GM18868 (cell line): ENCODE results near the gene PRPF6.
A peak's percentile ranks its signal among the peaks of the same experiment; 100 is the strongest.

Experiments used
- ATAC-seq: cut with Tn5 transposase; IDR thresholded peaks from one replicate; pipeline ENCODE4 v1.9.1; 2021; ENCODE audit warnings: mild to moderate bottlenecking, moderate library complexity; ENCODE audit not compliant: unreplicated experiment

PRPF6 gene, protein sequence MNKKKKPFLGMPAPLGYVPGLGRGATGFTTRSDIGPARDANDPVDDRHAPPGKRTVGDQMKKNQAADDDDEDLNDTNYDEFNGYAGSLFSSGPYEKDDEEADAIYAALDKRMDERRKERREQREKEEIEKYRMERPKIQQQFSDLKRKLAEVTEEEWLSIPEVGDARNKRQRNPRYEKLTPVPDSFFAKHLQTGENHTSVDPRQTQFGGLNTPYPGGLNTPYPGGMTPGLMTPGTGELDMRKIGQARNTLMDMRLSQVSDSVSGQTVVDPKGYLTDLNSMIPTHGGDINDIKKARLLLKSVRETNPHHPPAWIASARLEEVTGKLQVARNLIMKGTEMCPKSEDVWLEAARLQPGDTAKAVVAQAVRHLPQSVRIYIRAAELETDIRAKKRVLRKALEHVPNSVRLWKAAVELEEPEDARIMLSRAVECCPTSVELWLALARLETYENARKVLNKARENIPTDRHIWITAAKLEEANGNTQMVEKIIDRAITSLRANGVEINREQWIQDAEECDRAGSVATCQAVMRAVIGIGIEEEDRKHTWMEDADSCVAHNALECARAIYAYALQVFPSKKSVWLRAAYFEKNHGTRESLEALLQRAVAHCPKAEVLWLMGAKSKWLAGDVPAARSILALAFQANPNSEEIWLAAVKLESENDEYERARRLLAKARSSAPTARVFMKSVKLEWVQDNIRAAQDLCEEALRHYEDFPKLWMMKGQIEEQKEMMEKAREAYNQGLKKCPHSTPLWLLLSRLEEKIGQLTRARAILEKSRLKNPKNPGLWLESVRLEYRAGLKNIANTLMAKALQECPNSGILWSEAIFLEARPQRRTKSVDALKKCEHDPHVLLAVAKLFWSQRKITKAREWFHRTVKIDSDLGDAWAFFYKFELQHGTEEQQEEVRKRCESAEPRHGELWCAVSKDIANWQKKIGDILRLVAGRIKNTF

GRCh38 chr20:63980806-63981728 lies at the start of gene PRPF6:
TSS of gene PRPF6 (plus strand) at chr20:63981132. CDS start at chr20:63981246, 114 bp downstream.
- ATAC-seq, result peak; percentile 45

GRCh38 chr20:63931735-63932134 lies 49.2 kb upstream of the PRPF6 start:
- no peak for ATAC-seq

- no peak for ATAC-seq
Measured at GRCh38 chr20:63932606-63933160, 48.2 kb upstream of the PRPF6 start.

DNA sequence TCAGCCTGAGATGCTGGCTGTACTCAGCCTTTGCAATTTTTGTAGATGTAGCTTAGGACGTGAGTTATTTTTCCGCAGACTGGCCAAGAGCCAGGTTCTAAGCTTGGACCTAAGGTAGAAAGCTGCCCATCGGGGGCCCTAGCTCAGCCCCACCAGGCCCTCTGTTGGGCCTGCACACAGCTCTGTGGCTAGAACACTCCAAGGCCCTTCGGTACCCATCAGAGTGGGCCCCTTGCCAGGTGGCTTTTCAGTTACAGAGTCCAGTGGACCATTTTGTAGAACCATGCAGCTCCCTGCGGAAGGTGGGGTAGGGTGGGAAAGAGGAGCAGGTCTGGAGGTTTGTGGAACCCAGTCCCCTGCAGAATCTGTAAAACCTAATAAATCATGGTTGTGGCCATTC lies 47.3 kb upstream of the PRPF6 start:
- ATAC-seq, result no peak

DNA sequence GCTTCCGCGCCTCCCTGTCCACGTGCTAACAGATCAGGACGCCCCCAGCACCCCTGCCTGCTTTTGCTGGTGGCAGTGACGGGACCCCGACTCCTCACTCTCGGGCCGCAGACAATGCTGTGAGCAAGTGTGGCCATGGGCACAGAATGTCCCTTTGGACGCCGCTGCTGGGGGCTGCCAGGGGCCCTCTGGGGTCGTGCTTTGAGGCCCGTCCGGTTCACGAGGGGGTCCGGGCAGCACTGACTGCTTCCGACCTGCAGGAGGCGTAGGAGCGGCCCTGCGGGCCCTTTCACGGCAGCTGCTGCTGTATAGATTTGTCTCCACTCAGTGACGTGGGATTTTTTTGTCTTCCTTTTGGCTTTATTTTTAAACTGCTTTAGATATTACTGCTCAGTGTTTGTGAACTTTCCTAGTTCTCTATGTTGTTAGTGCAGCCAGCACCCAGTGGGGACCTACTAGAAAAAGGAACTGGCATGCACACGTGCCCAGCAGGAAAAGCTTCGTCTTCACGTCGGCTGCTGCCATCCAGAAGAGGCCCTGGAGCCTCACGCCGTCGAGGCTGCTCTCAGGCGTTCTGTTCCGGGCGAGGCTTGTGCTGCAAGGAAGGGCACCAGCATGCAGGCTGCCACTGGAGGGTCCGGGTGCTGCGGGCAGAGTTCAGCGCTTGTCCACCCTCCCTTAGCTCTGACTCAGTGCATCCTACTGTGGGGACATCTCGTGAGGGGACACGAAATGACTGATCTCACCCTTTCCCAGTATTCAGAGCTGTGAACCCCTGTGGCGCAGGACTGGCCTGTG lies 46.5 kb upstream of the PRPF6 start:
- ATAC-seq, result no peak

DNA sequence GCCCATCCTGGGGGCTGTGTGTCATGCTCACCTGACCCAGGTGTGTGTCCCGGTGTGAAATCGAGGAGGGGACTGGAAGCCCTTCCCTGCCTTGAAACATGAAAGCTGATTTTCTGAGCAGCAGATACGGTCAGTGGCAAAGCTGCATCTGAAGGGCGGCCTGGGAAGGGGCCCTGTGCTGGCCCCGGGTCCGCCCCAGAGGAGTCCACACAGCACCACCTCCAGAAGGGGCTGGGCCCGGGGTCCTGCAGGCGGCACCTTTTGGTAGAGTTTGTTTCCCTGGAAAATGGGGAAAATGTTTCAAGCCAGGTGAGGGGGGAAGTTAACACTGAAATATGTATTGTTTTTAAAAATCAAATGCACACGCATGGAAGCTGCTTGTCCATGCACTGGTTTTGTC lies 45.5 kb upstream of the PRPF6 start:
- no peak for ATAC-seq

DNA sequence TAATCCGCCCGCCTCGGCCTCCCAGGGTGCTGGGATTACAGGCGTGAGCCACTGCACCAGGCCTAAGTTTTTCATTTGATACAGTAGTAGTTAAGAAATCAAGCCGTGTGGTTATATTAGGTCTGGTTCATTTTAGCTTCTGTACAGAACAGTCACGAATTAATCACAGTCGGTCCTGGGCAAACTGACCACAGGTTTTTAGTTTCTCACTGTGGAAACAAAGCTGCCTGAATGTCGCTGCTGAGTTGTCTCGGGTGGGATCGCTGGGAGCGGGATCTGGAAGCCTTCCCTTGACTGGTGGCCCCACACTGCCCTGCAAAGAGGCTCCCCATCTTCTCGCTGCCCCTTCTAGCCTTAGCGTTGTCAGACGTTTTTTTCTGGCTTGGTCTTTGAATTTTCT lies 43.3 kb upstream of the PRPF6 start:
- no peak for ATAC-seq

GRCh38 chr20:63939061-63939935 lies 41.6 kb upstream of the PRPF6 start:
- no peak for ATAC-seq

DNA sequence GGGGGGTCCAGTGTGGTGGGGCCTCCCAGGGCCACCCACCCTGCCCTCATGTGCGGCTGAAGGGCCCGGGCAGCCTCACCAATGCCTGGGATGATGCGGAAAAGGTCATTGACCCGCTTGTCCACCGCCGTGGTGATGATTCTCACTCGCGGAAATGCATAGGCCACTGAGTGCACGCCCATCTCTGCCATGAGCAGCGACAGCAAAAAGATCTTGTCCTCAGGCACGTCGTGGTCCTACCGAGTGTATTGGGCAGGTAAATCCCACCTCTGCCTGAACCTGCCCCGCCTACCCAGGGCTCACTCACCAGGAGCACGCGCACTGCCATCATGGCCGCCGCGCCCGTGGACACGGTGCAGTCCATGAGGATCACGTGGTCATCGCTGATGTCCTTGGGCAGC lies 40.9 kb upstream of the PRPF6 start:
- no peak for ATAC-seq

GRCh38 chr20:63940472-63941266 lies 40.3 kb upstream of the PRPF6 start:
- no peak for ATAC-seq

DNA sequence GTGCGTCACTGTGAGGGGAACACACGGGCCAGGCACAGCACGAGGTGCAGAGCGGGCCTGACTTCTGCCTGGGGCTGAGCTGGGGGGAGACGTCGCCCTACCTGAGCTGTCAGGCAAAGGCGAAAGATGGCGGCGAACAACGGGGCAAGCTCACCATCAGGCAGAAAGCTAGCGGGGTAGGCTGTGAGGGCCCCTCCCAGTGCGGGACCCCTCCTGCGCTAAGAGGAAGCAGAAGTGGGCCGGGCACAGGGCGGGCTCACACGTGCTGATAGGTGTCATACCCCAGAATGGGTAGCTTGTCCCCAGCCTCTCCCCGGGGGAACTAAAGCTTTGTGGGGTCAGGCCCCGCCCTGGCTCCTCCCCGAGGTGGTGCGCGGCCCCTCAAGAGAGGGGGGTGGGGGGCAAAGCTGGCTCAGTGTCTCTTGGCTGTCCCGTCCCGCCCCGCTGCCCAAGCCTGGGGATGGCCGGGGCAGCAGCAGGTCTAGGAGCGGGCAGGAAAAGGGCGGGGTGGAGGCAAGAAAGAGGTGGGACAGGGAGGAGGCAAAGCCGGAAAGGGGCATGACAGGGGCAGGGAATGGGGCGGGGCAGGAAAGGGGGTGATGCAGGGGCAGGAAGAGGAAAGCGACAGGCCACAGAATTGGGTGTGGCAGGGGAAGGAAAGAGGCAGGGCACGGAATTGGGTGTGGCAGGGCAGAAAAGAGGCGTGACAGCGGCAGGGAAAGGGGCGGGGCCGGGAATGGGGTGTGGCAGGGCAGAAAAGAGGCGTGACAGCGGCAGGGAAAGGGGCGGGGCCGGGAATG lies 39.5 kb upstream of the PRPF6 start:
- no peak for ATAC-seq

DNA sequence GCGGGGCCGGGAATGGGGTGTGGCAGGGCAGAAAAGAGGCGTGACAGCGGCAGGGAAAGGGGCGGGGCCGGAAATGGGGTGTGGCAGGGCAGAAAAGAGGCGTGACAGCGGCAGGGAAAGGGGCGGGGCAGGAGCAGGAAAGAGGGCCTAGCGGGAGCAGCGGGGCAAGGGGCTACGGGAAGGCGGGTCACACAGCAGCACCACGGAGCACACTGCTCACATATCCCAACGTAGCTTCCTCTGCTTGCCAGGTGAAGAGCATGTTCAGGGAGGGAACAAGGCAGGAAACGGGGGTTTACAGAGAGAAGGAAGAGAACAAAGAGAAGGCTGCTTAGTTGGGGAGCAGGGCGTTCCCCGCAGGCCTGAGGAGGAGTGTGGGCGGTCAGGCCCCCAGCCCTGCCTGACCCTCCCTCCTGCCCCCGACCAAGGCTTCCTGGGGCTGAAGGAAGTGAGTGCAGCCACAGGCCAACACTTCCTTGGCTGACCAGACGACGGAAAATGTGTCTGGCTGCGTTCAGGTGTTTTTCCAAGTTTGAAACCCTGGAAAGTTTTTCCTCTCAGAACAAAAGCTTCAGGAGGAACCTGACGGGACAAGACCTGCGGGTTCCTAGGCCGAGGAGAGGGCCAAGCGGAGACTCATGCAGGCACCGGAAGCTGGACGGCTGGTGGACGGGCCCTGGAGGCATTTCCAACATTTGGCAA lies 38.5 kb upstream of the PRPF6 start:
- ATAC-seq, result no peak

DNA sequence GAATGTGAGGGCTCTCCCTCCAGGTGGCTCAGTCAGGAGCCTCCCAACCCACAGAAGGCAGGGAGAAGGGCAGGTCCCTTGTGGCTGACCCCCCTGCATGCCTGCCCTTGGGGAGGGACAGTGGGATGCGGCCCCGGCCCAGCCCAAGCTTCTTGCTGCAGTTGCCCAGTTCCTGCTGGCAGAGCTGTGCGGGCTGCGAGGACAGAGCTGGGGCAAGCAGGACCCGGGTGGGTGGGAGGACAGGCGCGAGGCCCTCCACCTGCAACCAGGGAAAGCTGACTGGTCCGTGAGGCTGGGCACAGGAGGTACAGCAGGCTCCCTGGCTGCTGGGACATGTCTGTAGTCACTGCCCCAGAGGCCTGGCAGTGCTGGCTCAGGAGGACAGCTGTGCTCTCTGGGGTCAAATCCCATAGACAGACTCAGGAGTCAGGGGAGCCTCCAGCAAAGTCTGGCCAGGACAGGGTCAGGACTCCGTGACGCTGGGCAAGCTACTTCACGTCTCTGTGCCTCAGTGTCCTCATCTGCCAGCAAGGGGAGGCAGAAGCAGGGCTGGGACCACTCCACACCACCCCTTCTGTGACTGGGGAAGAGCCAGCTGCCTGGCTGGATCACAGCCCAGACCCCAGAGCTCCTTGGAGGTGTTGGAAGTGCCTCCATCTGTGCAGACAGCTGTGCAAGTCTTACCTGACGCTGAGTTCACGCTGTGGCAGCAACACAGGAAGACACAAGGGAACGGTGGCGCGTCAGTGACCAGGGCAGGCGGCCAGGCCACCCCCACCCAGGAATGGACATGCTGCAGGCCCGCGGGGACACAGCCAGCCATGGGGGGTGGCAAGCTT lies 37.7 kb upstream of the PRPF6 start:
- ATAC-seq, result no peak

DNA sequence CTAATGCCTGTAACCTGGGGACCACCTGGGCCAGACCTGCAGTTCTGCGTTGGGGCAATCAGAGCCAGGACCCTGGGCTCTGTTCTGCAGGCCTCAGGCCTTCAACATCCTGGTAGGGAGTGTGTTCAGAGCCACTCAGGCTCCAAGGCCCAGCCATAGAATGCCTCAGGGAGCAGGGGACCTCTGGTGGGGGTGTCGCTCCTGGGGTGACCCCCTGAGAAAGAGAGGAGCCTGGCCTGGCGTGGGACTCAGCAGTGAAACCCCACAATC lies 37.2 kb upstream of the PRPF6 start:
- ATAC-seq, result no peak

- ATAC-seq, result no peak
Measured at GRCh38 chr20:63944078-63944941, 36.6 kb upstream of the PRPF6 start.
